ENCODE data around the gene HACL1. TPM values are rescaled to one million over a fixed set of nuclear protein-coding genes. Genes with fewer than 3 reads are reported as not detected.

Gene HACL1
- polyA plus RNA-seq, 1 donor (not counting 4 experiments of a cell fraction or from before 2014, with no cell fraction given), result 23.1 TPM

GRCh38 chr3:15562560-15562959, 38.8 kb downstream of the HACL1 start:
- Histone ChIP-seq H3K9me1 (ENCODE audit: control insufficient read depth, extremely low read depth, insufficient read depth, low read length) (no peaks in the 10 kb centered on the region), H3K79me2 (ENCODE audit: control insufficient read depth, insufficient read depth, low read length) (no peaks in the 10 kb centered on the region), H4K20me1 (ENCODE audit: control insufficient read depth, extremely low read depth, insufficient read depth, low read length) (no peaks in the 10 kb centered on the region), H3K9ac (ENCODE audit: control insufficient read depth, extremely low read depth, insufficient read depth, low read length) (no peak overlapping the region), H3K27ac (ENCODE audit: control insufficient read depth, insufficient read depth, low read length) (no peak overlapping the region), H3K27me3 (ENCODE audit: control insufficient read depth, extremely low read depth, insufficient read depth, low read length) (no peaks in the 10 kb centered on the region), H3K36me3 (ENCODE audit: control insufficient read depth in 2 of 2, extremely low read depth in 1 of 2, insufficient read depth in 2 of 2, low read length in 2 of 2) (peaks cover 7 to 11% of the 10 kb centered on the region in 2 experiments), H3K4me3 (ENCODE audit: control insufficient read depth in 2 of 3, extremely low read depth in 1 of 3, insufficient read depth in 2 of 3, low read depth in 1 of 3, low read length in 3 of 3) (no peak overlapping the region), H2AFZ (ENCODE audit: control insufficient read depth, low read length) (no peak overlapping the region), H3K9me3 (ENCODE audit: control insufficient read depth, low read depth, low read length) (no peaks in the 10 kb centered on the region), H3K4me1 (ENCODE audit: control insufficient read depth, extremely low read depth, insufficient read depth, low read length) (peaks cover 3% of the 10 kb centered on the region), H3K4me2 (ENCODE audit: control insufficient read depth, extremely low read depth, insufficient read depth, low read depth, low read length) (no peak overlapping the region)
- dilution Hi-C loops (cut with MboI; ENCODE audit: extremely low pct_ligation_motif_present, low sequenced_read_pairs), result no loop called here
- DNase-seq (ENCODE audit: low read depth, low spot score) (no peak), FAIRE-seq (no peak)
- TF ChIP-seq CTCF (optimal IDR thresholded peaks at IDR 0.05 in 1 of 3, IDR thresholded peaks at IDR 0.05 in 1 of 3, conservative IDR thresholded peaks at IDR 0.05 in 1 of 3; ENCODE audit: extremely low read depth in 1 of 3, insufficient read depth in 2 of 3, low read length in 3 of 3) (no peak), EZH2 (IDR thresholded peaks at IDR 0.05; ENCODE audit: low read length) (no peak)

GRCh38 chr3:15558581-15558980, 42.8 kb downstream of the HACL1 start:
- no peak for TF ChIP-seq EZH2 (IDR thresholded peaks at IDR 0.05; ENCODE audit: low read length)
- TF ChIP-seq CTCF (optimal IDR thresholded peaks at IDR 0.05 in 1 of 3, IDR thresholded peaks at IDR 0.05 in 1 of 3, conservative IDR thresholded peaks at IDR 0.05 in 1 of 3; ENCODE audit: extremely low read depth in 1 of 3, insufficient read depth in 2 of 3, low read length in 3 of 3), result no peak
- Histone ChIP-seq H3K36me3 (ENCODE audit: control insufficient read depth in 2 of 2, extremely low read depth in 1 of 2, insufficient read depth in 2 of 2, low read length in 2 of 2) (peaks cover 5 to 6% of the 10 kb centered on the region in 2 experiments), H3K27ac (ENCODE audit: control insufficient read depth, insufficient read depth, low read length) (no peak overlapping the region), H3K9ac (ENCODE audit: control insufficient read depth, extremely low read depth, insufficient read depth, low read length) (no peak overlapping the region), H3K27me3 (ENCODE audit: control insufficient read depth, extremely low read depth, insufficient read depth, low read length) (no peaks in the 10 kb centered on the region), H3K4me3 (ENCODE audit: control insufficient read depth in 2 of 3, extremely low read depth in 1 of 3, insufficient read depth in 2 of 3, low read depth in 1 of 3, low read length in 3 of 3) (no peak overlapping the region), H3K9me3 (ENCODE audit: control insufficient read depth, low read depth, low read length) (no peaks in the 10 kb centered on the region), H3K4me2 (ENCODE audit: control insufficient read depth, extremely low read depth, insufficient read depth, low read depth, low read length) (no peak overlapping the region), H4K20me1 (ENCODE audit: control insufficient read depth, extremely low read depth, insufficient read depth, low read length) (no peaks in the 10 kb centered on the region), H3K9me1 (ENCODE audit: control insufficient read depth, extremely low read depth, insufficient read depth, low read length) (no peaks in the 10 kb centered on the region), H3K4me1 (ENCODE audit: control insufficient read depth, extremely low read depth, insufficient read depth, low read length) (peaks cover 4% of the 10 kb centered on the region), H3K79me2 (ENCODE audit: control insufficient read depth, insufficient read depth, low read length) (no peaks in the 10 kb centered on the region), H2AFZ (ENCODE audit: control insufficient read depth, low read length) (no peak overlapping the region)
- no peak for FAIRE-seq
- dilution Hi-C loops (cut with MboI; ENCODE audit: extremely low pct_ligation_motif_present, low sequenced_read_pairs), result no loop called here
- no peak for DNase-seq (ENCODE audit: low read depth, low spot score)
